OCI-LY1 (cell line): ENCODE measurements around the gene NFYA.

Experiments used
- H2AFZ ChIP-seq: fragments of 200-600 bp; sonication (generic), shearing (Covaris generic); 2 replicates; pipeline ENCODE4 v1.6.0; 2014; ENCODE audit warnings: antibody characterized with exemption, mild to moderate bottlenecking, low read length
- H3F3A ChIP-seq: fragments of 200-600 bp; sonication (generic), shearing (Covaris generic); 2 replicates; pipeline ENCODE4 v1.6.0; 2014; ENCODE audit warnings: mild to moderate bottlenecking, antibody characterized with exemption, low read length, moderate library complexity; ENCODE audit not compliant: insufficient read depth
- H3K27ac ChIP-seq: fragments of 200-600 bp; sonication (generic); 2 replicates; pipeline ENCODE4 v1.5.1; 2014; ENCODE audit warnings: low read length, mixed run types, mild to moderate bottlenecking, low read depth; ENCODE audit not compliant: poor library complexity, severe bottlenecking
- H3K27me3 ChIP-seq: fragments of 200-600 bp; sonication (generic); 2 replicates; pipeline ENCODE4 v1.6.0; 2014; ENCODE audit warnings: antibody characterized with exemption, mild to moderate bottlenecking, low read length, moderate library complexity; ENCODE audit not compliant: insufficient read depth
- H3K36me3 ChIP-seq: fragments of 200-600 bp; sonication (generic); 2 replicates; pipeline ENCODE4 v1.6.1; 2014; ENCODE audit warnings: mild to moderate bottlenecking, antibody characterized with exemption, low read length, moderate library complexity, mixed read lengths; ENCODE audit not compliant: insufficient read depth
- H3K4me1 ChIP-seq: fragments of 200-600 bp; sonication (generic); 2 replicates; pipeline ENCODE4 v1.5.1; 2014; ENCODE audit warnings: mild to moderate bottlenecking, low read length, moderate library complexity; ENCODE audit not compliant: insufficient read depth, severe bottlenecking
- H3K4me2 ChIP-seq: fragments of 200-600 bp; sonication (generic), shearing (Covaris generic); 2 replicates; pipeline ENCODE4 v1.6.1; 2014; ENCODE audit warnings: low read length
- H3K4me3 ChIP-seq: fragments of 200-600 bp; sonication (generic); 2 replicates; pipeline ENCODE4 v1.5.1; 2014; ENCODE audit warnings: low read length, low read depth, mild to moderate bottlenecking, mixed read lengths; ENCODE audit not compliant: poor library complexity, severe bottlenecking
- H3K79me2 ChIP-seq: fragments of 200-600 bp; shearing (Covaris generic); 2 replicates; pipeline ENCODE4 v1.6.1; 2016; ENCODE audit warnings: mixed run types, low read length, mixed read lengths; ENCODE audit not compliant: insufficient read depth
- H3K9ac ChIP-seq: fragments of 200-600 bp; sonication (generic), shearing (Covaris generic); 2 replicates; pipeline ENCODE4 v1.6.1; 2014; ENCODE audit warnings: mild to moderate bottlenecking, low read length, mixed read lengths
- H3K9me2 ChIP-seq: fragments of 200-600 bp; sonication (generic), shearing (Covaris generic); 2 replicates; pipeline ENCODE4 v1.6.1; 2014; ENCODE audit warnings: low read depth, mild to moderate bottlenecking, low read length, mixed read lengths
- H3K9me3 ChIP-seq: fragments of 200-600 bp; shearing (Covaris generic); 2 replicates; pipeline ENCODE4 v1.6.1; 2014; ENCODE audit warnings: low read length, mixed read lengths
- H4K20me1 ChIP-seq: fragments of 200-600 bp; sonication (generic), shearing (Covaris generic); 2 replicates; pipeline ENCODE4 v1.6.0; 2016; ENCODE audit warnings: mild to moderate bottlenecking, low read length; ENCODE audit not compliant: insufficient read depth
- EZH2 ChIP-seq: fragments of 200-600 bp; sonication (generic), shearing (Covaris generic); IDR thresholded peaks from 2 replicates; pipeline ENCODE4 v1.8.0; 2017; ENCODE audit warnings: borderline replicate concordance, mixed run types, mild to moderate bottlenecking, antibody characterized with exemption, low read length, moderate library complexity, mixed read lengths
- TF ChIP-seq, protein P1 (sequence below): fragments of 200-600 bp; sonication (generic), shearing (Covaris generic); IDR thresholded peaks from 2 replicates; pipeline ENCODE4 v1.5.1; 2017; ENCODE audit warnings: mild to moderate bottlenecking, antibody characterized with exemption, low read length, moderate library complexity, mixed read lengths

NFYA gene

DNA sequence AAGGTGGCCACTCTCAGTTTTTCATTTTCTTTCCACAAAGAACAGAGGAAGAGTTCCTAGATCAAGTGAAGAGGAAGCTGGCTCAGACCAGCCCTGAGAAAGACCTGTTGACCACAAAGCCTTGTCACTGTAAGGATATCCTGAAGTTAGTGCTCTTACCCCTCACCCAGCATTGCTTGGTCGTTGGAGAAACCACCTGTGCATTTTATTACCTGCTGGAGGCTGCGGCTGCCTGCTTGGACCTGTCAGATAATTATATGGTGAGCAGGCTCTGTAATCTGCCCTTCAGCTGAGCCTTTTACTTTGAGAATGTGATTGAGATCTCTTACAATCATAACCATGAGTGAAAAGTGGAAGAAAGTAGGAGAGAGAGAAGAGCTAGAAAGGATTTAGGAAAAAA, 59.5 kb downstream of the NFYA start:
- Histone ChIP-seq H4K20me1 (no peaks in the 10 kb centered on the region), H3K9me2 (no peaks in the 10 kb centered on the region), H3K79me2 (no peaks in the 10 kb centered on the region), H2AFZ (no peak overlapping the region), H3K27ac (no peak overlapping the region), H3K36me3 (no peaks in the 10 kb centered on the region), H3K4me1 (no peaks in the 10 kb centered on the region), H3F3A (no peaks in the 10 kb centered on the region), H3K4me3 (no peak overlapping the region), H3K9me3 (no peaks in the 10 kb centered on the region), H3K9ac (no peak overlapping the region), H3K27me3 (no peaks in the 10 kb centered on the region), H3K4me2 (no peak overlapping the region)
- TF ChIP-seq, protein P1, sequence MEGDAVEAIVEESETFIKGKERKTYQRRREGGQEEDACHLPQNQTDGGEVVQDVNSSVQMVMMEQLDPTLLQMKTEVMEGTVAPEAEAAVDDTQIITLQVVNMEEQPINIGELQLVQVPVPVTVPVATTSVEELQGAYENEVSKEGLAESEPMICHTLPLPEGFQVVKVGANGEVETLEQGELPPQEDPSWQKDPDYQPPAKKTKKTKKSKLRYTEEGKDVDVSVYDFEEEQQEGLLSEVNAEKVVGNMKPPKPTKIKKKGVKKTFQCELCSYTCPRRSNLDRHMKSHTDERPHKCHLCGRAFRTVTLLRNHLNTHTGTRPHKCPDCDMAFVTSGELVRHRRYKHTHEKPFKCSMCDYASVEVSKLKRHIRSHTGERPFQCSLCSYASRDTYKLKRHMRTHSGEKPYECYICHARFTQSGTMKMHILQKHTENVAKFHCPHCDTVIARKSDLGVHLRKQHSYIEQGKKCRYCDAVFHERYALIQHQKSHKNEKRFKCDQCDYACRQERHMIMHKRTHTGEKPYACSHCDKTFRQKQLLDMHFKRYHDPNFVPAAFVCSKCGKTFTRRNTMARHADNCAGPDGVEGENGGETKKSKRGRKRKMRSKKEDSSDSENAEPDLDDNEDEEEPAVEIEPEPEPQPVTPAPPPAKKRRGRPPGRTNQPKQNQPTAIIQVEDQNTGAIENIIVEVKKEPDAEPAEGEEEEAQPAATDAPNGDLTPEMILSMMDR: no peak
- TF ChIP-seq EZH2: no peak

DNA sequence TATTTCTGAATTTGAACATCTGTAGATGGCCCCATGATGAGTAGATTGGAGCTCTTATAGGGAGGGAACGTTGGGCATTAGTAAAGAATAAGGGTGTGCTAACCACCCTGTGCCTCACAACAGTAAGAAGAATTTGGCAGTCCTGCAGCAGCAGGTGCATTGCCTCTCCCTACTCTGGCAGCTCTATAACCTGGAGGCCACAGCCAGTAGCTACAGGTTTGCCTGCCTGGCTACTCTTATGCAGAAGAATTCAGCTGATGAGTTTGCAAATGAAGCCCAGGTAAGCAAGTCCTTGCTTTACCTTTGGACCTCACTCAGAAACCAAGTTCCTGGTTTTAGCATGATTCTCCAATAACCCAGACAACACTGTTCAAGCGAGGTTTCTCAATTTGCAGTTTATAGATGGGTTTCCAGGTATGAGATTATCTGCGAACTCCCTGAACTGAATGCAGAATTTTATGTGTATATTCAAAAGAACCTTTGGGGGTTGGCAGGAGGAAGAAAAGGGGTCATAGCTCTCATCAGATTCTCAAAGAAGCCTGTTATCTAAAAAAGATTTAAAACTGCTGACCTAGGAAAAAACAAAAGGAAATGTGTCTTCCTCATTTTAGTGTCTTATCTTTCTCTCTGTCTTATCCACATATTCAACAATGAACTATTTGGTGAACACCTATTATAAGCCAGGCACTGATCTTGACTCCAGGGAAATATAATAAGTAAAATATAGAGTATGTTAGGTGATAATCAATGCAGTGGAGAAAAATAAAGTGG, 62.5 kb downstream of the NFYA start:
- Histone ChIP-seq H3K4me3 (no peak overlapping the region), H4K20me1 (no peaks in the 10 kb centered on the region), H3K9me3 (no peaks in the 10 kb centered on the region), H3K9ac (no peak overlapping the region), H2AFZ (no peak overlapping the region), H3K27me3 (no peaks in the 10 kb centered on the region), H3F3A (no peaks in the 10 kb centered on the region), H3K4me2 (no peak overlapping the region), H3K36me3 (no peaks in the 10 kb centered on the region), H3K9me2 (no peaks in the 10 kb centered on the region), H3K27ac (no peak overlapping the region), H3K4me1 (no peaks in the 10 kb centered on the region), H3K79me2 (no peaks in the 10 kb centered on the region)
- TF ChIP-seq EZH2: no peak
- TF ChIP-seq, protein P1: no peak

GRCh38 chr6:41136911-41137310, 64.1 kb downstream of the NFYA start:
- no peak overlapping the region for H3K9ac ChIP-seq
- TF ChIP-seq, protein P1: no peak
- TF ChIP-seq EZH2: no peak
- no peak overlapping the region for H3K4me3 ChIP-seq
- H3F3A ChIP-seq: no peaks in the 10 kb centered on the region
- no peaks in the 10 kb centered on the region for H3K9me2 ChIP-seq
- no peaks in the 10 kb centered on the region for H3K4me1 ChIP-seq
- H3K79me2 ChIP-seq: no peaks in the 10 kb centered on the region
- H2AFZ ChIP-seq: no peak overlapping the region
- no peak overlapping the region for H3K4me2 ChIP-seq
- H3K27ac ChIP-seq: no peak overlapping the region
- H3K27me3 ChIP-seq: no peaks in the 10 kb centered on the region
- no peaks in the 10 kb centered on the region for H3K9me3 ChIP-seq
- H4K20me1 ChIP-seq: no peaks in the 10 kb centered on the region
- H3K36me3 ChIP-seq: no peaks in the 10 kb centered on the region
